Measurements from ENCODE around the gene FAM20A. TPM values are rescaled to one million over a fixed set of nuclear protein-coding genes. Genes with fewer than 3 reads are reported as not detected.

FAM20A gene
- total RNA-seq, 1 donor from 2014 or later = 0.14 TPM

GRCh38 chr17:68641276-68642117 lies 40.3 kb upstream of the FAM20A start:
- no peak overlapping the region for H3K4me2 ChIP-seq (ENCODE audit: low read length)
- no peaks in the 10 kb centered on the region for H3K27me3 ChIP-seq (ENCODE audit: insufficient read depth, low read length)
- no peak overlapping the region for H2AFZ ChIP-seq (ENCODE audit: low read depth, low read length)
- no peak for FAIRE-seq
- no peak overlapping the region for H3K27ac ChIP-seq (ENCODE audit: low read depth, low read length)
- H3K4me3 Mint-ChIP-seq (ENCODE audit: unreplicated experiment) = no peak overlapping the region
- H3K9ac ChIP-seq (ENCODE audit: low read length) = no peak overlapping the region
- no peaks in the 10 kb centered on the region for H3K27me3 Mint-ChIP-seq (ENCODE audit: low read depth, unreplicated experiment)
- no peak for DNase-seq (ENCODE audit: low read depth)
- no peaks in the 10 kb centered on the region for H3K36me3 ChIP-seq (ENCODE audit: insufficient read depth, low read length)
- no peaks in the 10 kb centered on the region for H3K9me3 Mint-ChIP-seq (ENCODE audit: unreplicated experiment)
- H4K20me1 ChIP-seq (ENCODE audit: insufficient read depth, low read length) = no peaks in the 10 kb centered on the region
- no peaks in the 10 kb centered on the region for H3K36me3 Mint-ChIP-seq (ENCODE audit: low read depth, unreplicated experiment)
- no peak overlapping the region for H3K4me3 ChIP-seq (ENCODE audit: insufficient read depth, low read depth, low read length)
- no peak for TF ChIP-seq CTCF (IDR thresholded peaks at IDR 0.05; ENCODE audit: insufficient read depth, low read depth, low read length)
- TF ChIP-seq EZH2 (IDR thresholded peaks at IDR 0.05; ENCODE audit: insufficient read depth, low read length) = no peak
- no peaks in the 10 kb centered on the region for H3K4me1 Mint-ChIP-seq (ENCODE audit: low read depth, unreplicated experiment)
- H3K4me1 ChIP-seq (ENCODE audit: insufficient read depth, low read length) = no peaks in the 10 kb centered on the region
- H3K27ac Mint-ChIP-seq (ENCODE audit: unreplicated experiment) = no peak overlapping the region
- H3K79me2 ChIP-seq (ENCODE audit: insufficient read depth, low read length) = no peaks in the 10 kb centered on the region
- no peaks in the 10 kb centered on the region for H3K9me3 ChIP-seq (ENCODE audit: insufficient read depth, low read depth, low read length)

- Histone ChIP-seq H3K27me3 (ENCODE audit: insufficient read depth, low read length) (no peaks in the 10 kb centered on the region), H4K20me1 (ENCODE audit: insufficient read depth, low read length) (no peaks in the 10 kb centered on the region), H3K9me3 (ENCODE audit: insufficient read depth, low read depth, low read length) (no peaks in the 10 kb centered on the region), H3K4me3 (ENCODE audit: insufficient read depth, low read depth, low read length) (no peak overlapping the region), H2AFZ (ENCODE audit: low read depth, low read length) (no peak overlapping the region), H3K9ac (ENCODE audit: low read length) (no peak overlapping the region), H3K36me3 (ENCODE audit: insufficient read depth, low read length) (no peaks in the 10 kb centered on the region), H3K4me1 (ENCODE audit: insufficient read depth, low read length) (no peaks in the 10 kb centered on the region), H3K79me2 (ENCODE audit: insufficient read depth, low read length) (no peaks in the 10 kb centered on the region), H3K27ac (ENCODE audit: low read depth, low read length) (no peak overlapping the region), H3K4me2 (ENCODE audit: low read length) (no peak overlapping the region)
- Mint-ChIP-seq H3K27me3 (ENCODE audit: low read depth, unreplicated experiment) (no peaks in the 10 kb centered on the region), H3K4me3 (ENCODE audit: unreplicated experiment) (no peak overlapping the region), H3K4me1 (ENCODE audit: low read depth, unreplicated experiment) (no peaks in the 10 kb centered on the region), H3K9me3 (ENCODE audit: unreplicated experiment) (no peaks in the 10 kb centered on the region), H3K27ac (ENCODE audit: unreplicated experiment) (no peak overlapping the region), H3K36me3 (ENCODE audit: low read depth, unreplicated experiment) (no peaks in the 10 kb centered on the region)
- DNase-seq (ENCODE audit: low read depth) (no peak), FAIRE-seq (no peak)
- TF ChIP-seq EZH2 (IDR thresholded peaks at IDR 0.05; ENCODE audit: insufficient read depth, low read length) (no peak), CTCF (IDR thresholded peaks at IDR 0.05; ENCODE audit: insufficient read depth, low read depth, low read length) (no peak)
Measured at GRCh38 chr17:68640242-68640989, 39.2 kb upstream of the FAM20A start.
